ENCODE measurements around the gene SUCLG2. TPM values are rescaled to one million over a fixed set of nuclear protein-coding genes. Genes with fewer than 3 reads are reported as not detected.

The SUCLG2 gene
- polyA plus RNA-seq, 1 donor (not counting 4 experiments of a cell fraction or from before 2014, with no cell fraction given), result 26.7 TPM

- no peak overlapping the region for H2AFZ ChIP-seq (ENCODE audit: control insufficient read depth, low read length)
- no peak overlapping the region for H3K4me3 ChIP-seq (ENCODE audit: control insufficient read depth in 2 of 3, extremely low read depth in 1 of 3, insufficient read depth in 2 of 3, low read depth in 1 of 3, low read length in 3 of 3)
- TF ChIP-seq CTCF (optimal IDR thresholded peaks at IDR 0.05 in 1 of 3, IDR thresholded peaks at IDR 0.05 in 1 of 3, conservative IDR thresholded peaks at IDR 0.05 in 1 of 3; ENCODE audit: extremely low read depth in 1 of 3, insufficient read depth in 2 of 3, low read length in 3 of 3) (no peak), EZH2 (IDR thresholded peaks at IDR 0.05; ENCODE audit: low read length) (no peak)
- no peak for DNase-seq (ENCODE audit: low read depth, low spot score)
- H3K79me2 ChIP-seq (ENCODE audit: control insufficient read depth, insufficient read depth, low read length), result peaks cover 44% of the 10 kb centered on the region
- peaks cover 23% of the 10 kb centered on the region for H3K4me1 ChIP-seq (ENCODE audit: control insufficient read depth, extremely low read depth, insufficient read depth, low read length)
- no peak for FAIRE-seq
- dilution Hi-C loops (cut with MboI; ENCODE audit: extremely low pct_ligation_motif_present, low sequenced_read_pairs), result no loop called here
- no peaks in the 10 kb centered on the region for H3K27me3 ChIP-seq (ENCODE audit: control insufficient read depth, extremely low read depth, insufficient read depth, low read length)
- no peaks in the 10 kb centered on the region for H3K9me3 ChIP-seq (ENCODE audit: control insufficient read depth, low read depth, low read length)
- no peaks in the 10 kb centered on the region for H3K9me1 ChIP-seq (ENCODE audit: control insufficient read depth, extremely low read depth, insufficient read depth, low read length)
- H4K20me1 ChIP-seq (ENCODE audit: control insufficient read depth, extremely low read depth, insufficient read depth, low read length), result no peaks in the 10 kb centered on the region
- H3K4me2 ChIP-seq (ENCODE audit: control insufficient read depth, extremely low read depth, insufficient read depth, low read depth, low read length), result no peak overlapping the region
- H3K27ac ChIP-seq (ENCODE audit: control insufficient read depth, insufficient read depth, low read length), result no peak overlapping the region
- no peak overlapping the region for H3K9ac ChIP-seq (ENCODE audit: control insufficient read depth, extremely low read depth, insufficient read depth, low read length)
- peaks cover 0 to 1% of the 10 kb centered on the region in 2 experiments for H3K36me3 ChIP-seq (ENCODE audit: control insufficient read depth in 2 of 2, extremely low read depth in 1 of 2, insufficient read depth in 2 of 2, low read length in 2 of 2)
Observed at GRCh38 chr3:67649681-67650080, 4.7 kb downstream of the SUCLG2 start.

- Histone ChIP-seq H3K4me3 (ENCODE audit: control insufficient read depth in 2 of 3, extremely low read depth in 1 of 3, insufficient read depth in 2 of 3, low read depth in 1 of 3, low read length in 3 of 3) (no peak overlapping the region), H3K27me3 (ENCODE audit: control insufficient read depth, extremely low read depth, insufficient read depth, low read length) (no peaks in the 10 kb centered on the region), H3K9ac (ENCODE audit: control insufficient read depth, extremely low read depth, insufficient read depth, low read length) (no peak overlapping the region), H3K27ac (ENCODE audit: control insufficient read depth, insufficient read depth, low read length) (no peak overlapping the region), H3K9me1 (ENCODE audit: control insufficient read depth, extremely low read depth, insufficient read depth, low read length) (no peaks in the 10 kb centered on the region), H2AFZ (ENCODE audit: control insufficient read depth, low read length) (no peak overlapping the region), H3K4me1 (ENCODE audit: control insufficient read depth, extremely low read depth, insufficient read depth, low read length) (peaks cover 22% of the 10 kb centered on the region), H4K20me1 (ENCODE audit: control insufficient read depth, extremely low read depth, insufficient read depth, low read length) (no peaks in the 10 kb centered on the region), H3K9me3 (ENCODE audit: control insufficient read depth, low read depth, low read length) (no peaks in the 10 kb centered on the region), H3K79me2 (ENCODE audit: control insufficient read depth, insufficient read depth, low read length) (peaks cover 46% of the 10 kb centered on the region), H3K36me3 (ENCODE audit: control insufficient read depth in 2 of 2, extremely low read depth in 1 of 2, insufficient read depth in 2 of 2, low read length in 2 of 2) (peaks cover 0 to 1% of the 10 kb centered on the region in 2 experiments), H3K4me2 (ENCODE audit: control insufficient read depth, extremely low read depth, insufficient read depth, low read depth, low read length) (no peak overlapping the region)
- TF ChIP-seq CTCF (optimal IDR thresholded peaks at IDR 0.05 in 1 of 3, IDR thresholded peaks at IDR 0.05 in 1 of 3, conservative IDR thresholded peaks at IDR 0.05 in 1 of 3; ENCODE audit: extremely low read depth in 1 of 3, insufficient read depth in 2 of 3, low read length in 3 of 3) (no peak), EZH2 (IDR thresholded peaks at IDR 0.05; ENCODE audit: low read length) (no peak)
- FAIRE-seq (no peak), DNase-seq (ENCODE audit: low read depth, low spot score) (no peak)
- dilution Hi-C loops (cut with MboI; ENCODE audit: extremely low pct_ligation_motif_present, low sequenced_read_pairs), result no loop called here
Observed at GRCh38 chr3:67648701-67649100, 5.7 kb downstream of the SUCLG2 start.
